GM19099 (cell line): ENCODE measurements around the gene PCDHB11.
"Not testable (repeated sequence)": the region's sequence is repeated elsewhere in the genome, so short reads cannot be mapped to it uniquely, and the experiment has no call there.

ENCODE experiments used
- POLR2A ChIP-seq: IDR thresholded peaks from 3 replicates; pipeline ENCODE4 v1.6.1; 2011; ENCODE audit warnings: low read depth; ENCODE audit not compliant: insufficient read length; ENCODE audit errors: extremely low read depth

PCDHB11 gene

GRCh38 chr5:141199359-141200235 lies at the start of gene PCDHB11:
Gene PCDHB11 (plus strand): TSS chr5:141199627. CDS start chr5:141199775, 148 bp downstream.
- TF ChIP-seq POLR2A = no peak

GRCh38 chr5:141149812-141150211 lies 49.6 kb upstream of the PCDHB11 start, which contains the start of gene PCDHB6:
Gene PCDHB6 (plus strand): TSS chr5:141150057. CDS start chr5:141150258, 201 bp downstream.
- no peak for TF ChIP-seq POLR2A

GRCh38 chr5:141150224-141150992 lies 49.0 kb upstream of the PCDHB11 start:
- no peak for TF ChIP-seq POLR2A

GRCh38 chr5:141150993-141151325 lies 48.5 kb upstream of the PCDHB11 start:
- TF ChIP-seq POLR2A = no peak

GRCh38 chr5:141155540-141156374 lies 43.7 kb upstream of the PCDHB11 start:
- TF ChIP-seq POLR2A = no peak

- TF ChIP-seq POLR2A = no peak
These were observed 26.8 kb upstream of the PCDHB11 start, which contains the start of gene PCDHB7 for GRCh38 chr5:141172381-141173204. Gene PCDHB7 (plus strand): TSS chr5:141172644. CDS start chr5:141172836, 192 bp downstream.

- no peak for TF ChIP-seq POLR2A
These were observed 23.5 kb upstream of the PCDHB11 start for GRCh38 chr5:141175933-141176332.

- not testable (repeated sequence) for TF ChIP-seq POLR2A
These were observed 21.7 kb upstream of the PCDHB11 start, which contains the start of gene PCDHB8 for GRCh38 chr5:141177577-141178191. Gene PCDHB8 (plus strand): TSS chr5:141177790. CDS start chr5:141178035, 245 bp downstream.

GRCh38 chr5:141180313-141180712 lies 19.1 kb upstream of the PCDHB11 start:
- no peak for TF ChIP-seq POLR2A

- TF ChIP-seq POLR2A = no peak
These were observed 17.2 kb upstream of the PCDHB11 start, which contains the start of gene PCDHB16 for GRCh38 chr5:141182248-141182647. Gene PCDHB16 (plus strand): TSS chr5:141182387. CDS start chr5:141182560, 173 bp downstream.

GRCh38 chr5:141186897-141187512 lies 12.4 kb upstream of the PCDHB11 start, which contains the start of gene PCDHB9:
Gene PCDHB9 (plus strand): TSS chr5:141187161. CDS start chr5:141187319, 158 bp downstream.
- no peak for TF ChIP-seq POLR2A

GRCh38 chr5:141192110-141192725 lies 7.2 kb upstream of the PCDHB11 start, which contains the start of gene PCDHB10:
Gene PCDHB10 (plus strand): TSS chr5:141192353. CDS start chr5:141192553, 200 bp downstream.
- TF ChIP-seq POLR2A = no peak
